T-helper 1 cell treated with Interleukin-12 subunit alpha and Interleukin-12 subunit beta and Interleukin-4 antibody, amounts not matched to agents 30 ng/mL and 1 ng/mL, for 36 hours (primary cell): ENCODE measurements around the gene LRRC32. TPM values are rescaled to one million over a fixed set of nuclear protein-coding genes. Genes with fewer than 3 reads are reported as not detected.
"Not testable (repeated sequence)": the region's sequence is repeated elsewhere in the genome, so short reads cannot be mapped to it uniquely, and the experiment has no call there.

Source experiments
- intact Hi-C: fragments of 100-400 bp; cut with micrococcal nuclease; formaldehyde crosslinking; loops from one replicate; pipeline ENCODE4 v1.15.1; 2024
- total RNA-seq: library from RNA; stranded (reverse); gene quantifications from 2 replicates; pipeline ENCODE4 v1.2.3, GENCODE V29; 2022

Gene LRRC32
- total RNA-seq, 1 donor from 2014 or later = 3.9 TPM

- intact Hi-C loops = no loop called here
Observed at GRCh38 chr11:76653012-76653673, 17.4 kb downstream of the LRRC32 start.

GRCh38 chr11:76649851-76650372 is 20.6 kb downstream of the LRRC32 start:
- intact Hi-C loops = no loop called here

- intact Hi-C loops = no loop called here
Observed at GRCh38 chr11:76649011-76649410, 21.5 kb downstream of the LRRC32 start.

- intact Hi-C loops = no loop called here
Observed at GRCh38 chr11:76648061-76648460, 22.5 kb downstream of the LRRC32 start.

GRCh38 chr11:76646882-76647534 is 23.5 kb downstream of the LRRC32 start:
- intact Hi-C loops = no loop called here

- intact Hi-C loops = no loop called here
Observed at GRCh38 chr11:76644591-76644990, 26.0 kb downstream of the LRRC32 start.

- intact Hi-C loops = not testable (repeated sequence)
Observed at GRCh38 chr11:76643711-76644110, 26.8 kb downstream of the LRRC32 start.

GRCh38 chr11:76642341-76642740 is 28.2 kb downstream of the LRRC32 start:
- intact Hi-C loops = no loop called here

- intact Hi-C loops = no loop called here
Observed at GRCh38 chr11:76641905-76642304, 28.6 kb downstream of the LRRC32 start.

- intact Hi-C loops = no loop called here
Observed at GRCh38 chr11:76640501-76640900, 30.0 kb downstream of the LRRC32 start.

- intact Hi-C loops = no loop called here
Observed at GRCh38 chr11:76639621-76640020, 30.9 kb downstream of the LRRC32 start.

- intact Hi-C loops = no loop called here
Observed at GRCh38 chr11:76638270-76639197, 32.0 kb downstream of the LRRC32 start.

GRCh38 chr11:76637491-76638269 is 32.9 kb downstream of the LRRC32 start:
- intact Hi-C loops = no loop called here

- intact Hi-C loops = no loop called here
Observed at GRCh38 chr11:76636826-76637460, 33.6 kb downstream of the LRRC32 start.

- intact Hi-C loops = no loop called here
Observed at GRCh38 chr11:76635991-76636738, 34.4 kb downstream of the LRRC32 start.

- intact Hi-C loops = no loop called here
Observed at GRCh38 chr11:76634886-76635285, 35.7 kb downstream of the LRRC32 start.

GRCh38 chr11:76632492-76632891 is 38.1 kb downstream of the LRRC32 start:
- intact Hi-C loops = no loop called here

GRCh38 chr11:76631566-76632308 is 38.8 kb downstream of the LRRC32 start:
- intact Hi-C loops = no loop called here
